HepG2 (cell line): Measurements from ENCODE around the gene CASTOR1. TPM values are rescaled to one million over a fixed set of nuclear protein-coding genes. Genes with fewer than 3 reads are reported as not detected.

Experiments used
- ATAC-seq: fragments of 200-7000 bp; cut with Tn5 transposase; 3 replicates; pipeline ENCODE4 v1.9.1; 2020; ENCODE audit warnings: mild to moderate bottlenecking, moderate library complexity
- BruUV-seq: library from RNA; stranded (reverse); fragments of 400-500 nt; replicated peaks from 2 replicates; lab custom pipeline; 2021; lab: Mats Ljungman, UMichigan
- CTCF ChIA-PET: fragments of 300-600 bp; formaldehyde crosslinking; extraction: SDS; loops from one replicate; lab custom pipeline; 2021; ENCODE audit warnings: low total read pairs, inconsistent platforms, low intra/inter-chr PET ratio; lab: Yijun Ruan, JAX
- POLR2A ChIA-PET: fragments of 350-600 bp; sonication (Branson Sonifier 250); formaldehyde crosslinking; loops from one replicate; lab custom pipeline; 2020; ENCODE audit warnings: antibody characterized with exemption, inconsistent platforms; lab: Yijun Ruan, JAX
- DNase-seq: peaks from one replicate; pipeline ENCODE4 v3.0.0-alpha.2; 2015; ENCODE audit warnings: low spot score
- FAIRE-seq: peaks from 3 replicates; lab custom pipeline; 2011; peaks lifted over from hg19 to GRCh38; lab: Jason Lieb, UNC
- H2AFZ ChIP-seq: one replicate; pipeline ENCODE4 v1.6.1; 2011; ENCODE audit warnings: low read length, inconsistent platforms
- H3K27ac ChIP-seq: fragments of 300-600 bp; 3 replicates; pipeline ENCODE4 v1.8.0; 2011; ENCODE audit warnings: mixed run types, mild to moderate bottlenecking, mixed read lengths, low read length, inconsistent platforms; ENCODE audit not compliant: insufficient read depth; ENCODE audit errors: extremely low read length
- H3K27me3 ChIP-seq, 2 experiments: fragments of 200-600 bp in 1 of 2; 2 replicates in 1 of 2; 3 replicates in 1 of 2; pipeline versions ENCODE4 v1.6.0 to v1.8.0; 2011; ENCODE audit warnings: low read length in 2 of 2, mild to moderate bottlenecking in 2 of 2, moderate library complexity in 2 of 2, inconsistent platforms in 1 of 2; ENCODE audit not compliant: insufficient read depth in 2 of 2, control insufficient read depth in 1 of 2
- H3K36me3 ChIP-seq, 2 experiments: fragments of 200-600 bp in 1 of 2; replicated peaks in 1 of 2; 2 replicates in 1 of 2; 3 replicates in 1 of 2; pipeline versions ENCODE4 v1.5.1 to v1.8.0; 2011; ENCODE audit warnings: low read length in 2 of 2, inconsistent platforms in 1 of 2; ENCODE audit not compliant: insufficient read depth in 2 of 2, control insufficient read depth in 1 of 2
- H3K4me1 ChIP-seq: 2 replicates; pipeline ENCODE4 v1.5.1; 2012; ENCODE audit warnings: low read length, inconsistent platforms; ENCODE audit not compliant: insufficient read depth
- H3K4me2 ChIP-seq: 2 replicates; pipeline ENCODE4 v1.6.0; 2011; ENCODE audit warnings: low read depth, low read length, inconsistent platforms
- H3K4me3 ChIP-seq, 3 experiments: fragments of 200-600 bp in 1 of 3; sonication (generic), shearing (Covaris generic) in 1 of 3; replicated peaks in 1 of 3; 2 replicates each; pipeline ENCODE4 v1.5.1; 2011 to 2016; ENCODE audit warnings: low read length in 3 of 3, inconsistent platforms in 2 of 3, low read depth in 2 of 3, mild to moderate bottlenecking in 2 of 3, control low read depth in 1 of 3, mixed read lengths in 1 of 3; ENCODE audit not compliant: insufficient read depth in 1 of 3
- H3K79me2 ChIP-seq: one replicate; pipeline ENCODE4 v1.6.1; 2011; ENCODE audit warnings: low read length, inconsistent platforms; ENCODE audit not compliant: insufficient read depth
- H3K9ac ChIP-seq: 2 replicates; pipeline ENCODE4 v1.6.0; 2011; ENCODE audit warnings: mild to moderate bottlenecking, low read depth, low read length, inconsistent platforms; ENCODE audit not compliant: insufficient read depth
- H3K9me3 ChIP-seq: 2 replicates; pipeline ENCODE4 v1.5.1; 2012; ENCODE audit warnings: mild to moderate bottlenecking, low read length
- H4K20me1 ChIP-seq: 2 replicates; pipeline ENCODE4 v1.6.0; 2011; ENCODE audit warnings: inconsistent platforms, mild to moderate bottlenecking, low read length, moderate library complexity; ENCODE audit not compliant: insufficient read depth
- CCAR2 ChIP-seq: fragments of 200-400 bp; formaldehyde crosslinking; optimal IDR thresholded peaks from 2 replicates; pipeline ENCODE3; 2018; ENCODE audit warnings: low read depth, mild to moderate bottlenecking, low read length, moderate library complexity
- E2F5 ChIP-seq: sonication (generic); formaldehyde crosslinking; conservative IDR thresholded peaks from 2 replicates; pipeline ENCODE4 v1.4.0; 2020; ENCODE audit warnings: missing genetic modification reagents
- EEA1 ChIP-seq: sonication (generic); formaldehyde crosslinking; IDR thresholded peaks from 2 replicates; pipeline ENCODE4 v1.5.1; 2020; ENCODE audit warnings: mild to moderate bottlenecking, missing genetic modification reagents, borderline replicate concordance
- HNF4A ChIP-seq: sonication (generic); formaldehyde crosslinking; IDR thresholded peaks from 2 replicates; pipeline ENCODE4 v1.4.0; 2020; ENCODE audit warnings: missing genetic modification reagents
- HNRNPL ChIP-seq: fragments of 200-400 bp; formaldehyde crosslinking; IDR thresholded peaks from 2 replicates; pipeline ENCODE4 v1.6.1; 2017; ENCODE audit warnings: mild to moderate bottlenecking, low read depth, low read length
- NFYB ChIP-seq: sonication (generic); formaldehyde crosslinking; IDR thresholded peaks from 2 replicates; pipeline ENCODE4 v1.4.0; 2020; ENCODE audit warnings: missing genetic modification reagents
- PPARG ChIP-seq: conservative IDR thresholded peaks from 2 replicates; pipeline ENCODE4 v1.6.1; 2016; ENCODE audit warnings: missing biosample characterization, missing genetic modification reagents
- PRPF4 ChIP-seq: fragments of 200-400 bp; formaldehyde crosslinking; IDR thresholded peaks from 2 replicates; pipeline ENCODE4 v1.6.1; 2016; ENCODE audit warnings: low read length, low read depth; ENCODE audit not compliant: poor library complexity, severe bottlenecking
- RAD51 ChIP-seq: fragments of 450-650 bp; IDR thresholded peaks from 2 replicates; pipeline ENCODE4 v1.6.1; 2016; ENCODE audit warnings: borderline replicate concordance
- SALL1 ChIP-seq: sonication (generic); formaldehyde crosslinking; IDR thresholded peaks from 2 replicates; pipeline ENCODE4 v1.8.0; 2022; ENCODE audit warnings: mild to moderate bottlenecking, missing genetic modification reagents
- SIX4 ChIP-seq: sonication (generic); formaldehyde crosslinking; IDR thresholded peaks from 2 replicates; pipeline ENCODE4 v1.4.0; 2020; ENCODE audit warnings: missing genetic modification reagents
- SOX13 ChIP-seq, 3 experiments: fragments of 450-650 bp in 1 of 3; sonication (generic) in 1 of 3; formaldehyde crosslinking in 1 of 3; IDR thresholded peaks in 2 of 3; conservative IDR thresholded peaks in 1 of 3; 2 replicates each; pipeline versions ENCODE4 v1.5.0 to v1.6.1; 2016 to 2020; ENCODE audit warnings: antibody characterized with exemption in 1 of 3, mild to moderate bottlenecking in 1 of 3, missing compliant biosample characterization in 1 of 3, missing genetic modification reagents in 1 of 3, moderate library complexity in 1 of 3
- STAG1 ChIP-seq: sonication (generic); formaldehyde crosslinking; IDR thresholded peaks from 2 replicates; pipeline ENCODE4 v1.4.0; 2020; ENCODE audit warnings: missing genetic modification reagents
- ZBTB20 ChIP-seq: sonication (generic); formaldehyde crosslinking; IDR thresholded peaks from 2 replicates; pipeline ENCODE4 v1.8.1; 2023; ENCODE audit warnings: missing genetic modification reagents, low read depth, mild to moderate bottlenecking, borderline replicate concordance
- ZBTB3 ChIP-seq: sonication (generic); formaldehyde crosslinking; IDR thresholded peaks from 2 replicates; pipeline ENCODE4 v1.4.0; 2020; ENCODE audit warnings: low read depth, mild to moderate bottlenecking, moderate library complexity, missing genetic modification reagents, borderline replicate concordance
- ZBTB46 ChIP-seq: sonication (generic); formaldehyde crosslinking; IDR thresholded peaks from 2 replicates; pipeline ENCODE4 v1.4.0; 2020; ENCODE audit warnings: mild to moderate bottlenecking, missing genetic modification reagents, borderline replicate concordance
- ZNF432 ChIP-seq: sonication (generic); formaldehyde crosslinking; IDR thresholded peaks from 2 replicates; pipeline ENCODE4 v1.5.0; 2020; ENCODE audit warnings: missing genetic modification reagents, mild to moderate bottlenecking, borderline replicate concordance
- ZNF704 ChIP-seq: sonication (generic); formaldehyde crosslinking; IDR thresholded peaks from 2 replicates; pipeline ENCODE4 v1.8.1; 2023; ENCODE audit warnings: mild to moderate bottlenecking, inconsistent platforms, moderate library complexity, missing genetic modification reagents, borderline replicate concordance
- WGBS: methylation state at CpG from one replicate; pipeline ENCODE4 v1.1.6; 2017; ENCODE audit warnings: low lambda C conversion rate; 5-methylcytosine and 5-hydroxymethylcytosine counted together
- in situ Hi-C: cut with HindIII; loops from 2 replicates; pipeline ENCODE4 v1.10.0; 2017; ENCODE audit warnings: low pct_unique_long_range_greater_than_20kb; ENCODE audit not compliant: extremely low pct_ligation_motif_present
- intact Hi-C: fragments of 100-400 bp; cut with micrococcal nuclease; formaldehyde crosslinking; loops from one replicate; pipeline ENCODE4 v1.10.0; 2022; ENCODE audit not compliant: unreplicated experiment
- polyA plus RNA-seq, 8 experiments: library from polyadenylated mRNA; depleted of rRNA in 3 of 8; stranded (reverse) in 7 of 8; unstranded in 1 of 8; fragments of >200 nt; fragmentation: Illumina TruSeq in 4 of 8; extraction: Trizol in 4 of 8; gene quantifications; 2 replicates each; pipeline versions ENCODE4 v1.2.1 to v1.2.3, GENCODE V29; 2011 to 2016; ENCODE audit warnings: low read depth in 4 of 8, missing spikeins in 1 of 8, mixed read lengths in 1 of 8; ENCODE audit not compliant: insufficient read depth in 1 of 8
- total RNA-seq, 5 experiments: library from RNA; depleted of rRNA; stranded (reverse); fragments of >200 nt; fragmentation: Illumina TruSeq; extraction: Trizol; gene quantifications; 2 replicates each; pipeline ENCODE4 v1.2.3, GENCODE V29; 2016; ENCODE audit warnings: low read depth in 1 of 5

CASTOR1 gene
- total and polyA plus RNA-seq, 2 of the 13 experiments (the other 11 are each of a cell fraction or from before 2014, with no cell fraction given): 2.6 to 4.4 TPM

GRCh38 chr22:30251711-30252110, 37.6 kb downstream of the CASTOR1 start:
- Histone ChIP-seq H4K20me1 (no peaks in the 10 kb centered on the region), H3K4me3 (no peak overlapping the region)
- DNase-seq: no peak
- BruUV-seq: no TSS peak
- no peak for TF ChIP-seq ZNF704 (CRISPR knock-in tag)
- no peak for TF ChIP-seq EEA1
- TF ChIP-seq E2F5 (CRISPR knock-in tag): no peak
- no peak for TF ChIP-seq ZNF432 (CRISPR knock-in tag)
- no peak for TF ChIP-seq HNF4A (CRISPR knock-in tag)
- TF ChIP-seq PRPF4: no peak
- TF ChIP-seq ZBTB20: no peak
- no peak for TF ChIP-seq NFYB (CRISPR knock-in tag)
- TF ChIP-seq CCAR2: no peak
- no peak for TF ChIP-seq PPARG (CRISPR knock-in tag)
- TF ChIP-seq ZBTB3 (CRISPR knock-in tag): no peak
- no peak for TF ChIP-seq RAD51
- TF ChIP-seq SIX4: no peak
- no peak for TF ChIP-seq HNRNPL
- no peak for TF ChIP-seq SOX13 (IDR thresholded peaks at IDR 0.05)
- TF ChIP-seq SOX13 (CRISPR knock-in tag; conservative IDR thresholded peaks at IDR 0.05 in 1 of 2, IDR thresholded peaks at IDR 0.05 in 1 of 2): no peak
- no peak for TF ChIP-seq ZBTB46 (CRISPR knock-in tag)
- TF ChIP-seq SALL1 (CRISPR knock-in tag): no peak
- no peak for TF ChIP-seq STAG1 (CRISPR knock-in tag)
- TF ChIP-seq, all 625 proteins: peak for 0
- in situ Hi-C loops (no loop called here), intact Hi-C loops (no loop called here)
- Histone ChIP-seq H2AFZ (no peak overlapping the region), H3K4me2 (no peak overlapping the region), H3K79me2 (no peaks in the 10 kb centered on the region), H3K9me3 (no peaks in the 10 kb centered on the region), H3K27me3 (no peaks in the 10 kb centered on the region), H3K27ac (no peak overlapping the region), H3K36me3 (no peaks in the 10 kb centered on the region), H3K9ac (no peak overlapping the region), H3K4me1 (peaks cover 67% of the 10 kb centered on the region)
- ChIA-PET CTCF (no interaction called here), POLR2A (interaction anchor here (1.4 kb wide), 1 partner anchor 39 kb away, joined by 3 read pairs; no protein-coding TSS in a partner anchor)
- FAIRE-seq (no peak), ATAC-seq (no peak)
- WGBS: 75% methylated on average over 8 of the region's 10 CpGs
